PC-9 (cell line): ENCODE measurements around the gene MRPL40. TPM values are rescaled to one million over a fixed set of nuclear protein-coding genes. Genes with fewer than 3 reads are reported as not detected.

ENCODE experiments used
- BruUV-seq: library from RNA; stranded (reverse); fragments of 400-500 nt; replicated peaks from 2 replicates; lab custom pipeline; 2021; lab: Mats Ljungman, UMichigan
- CTCF ChIA-PET: fragments of 300-600 bp; sonication (Branson Sonifier 250); formaldehyde crosslinking; loops from one replicate; lab custom pipeline; 2022; ENCODE audit warnings: antibody characterized with exemption; lab: Charles Lee
- POLR2A ChIA-PET: fragments of 300-600 bp; sonication (Branson Sonifier 250); formaldehyde crosslinking; loops from one replicate; lab custom pipeline; 2022; ENCODE audit warnings: antibody characterized with exemption; ENCODE audit not compliant: unreplicated experiment; lab: Charles Lee
- DNase-seq, 2 experiments: peaks; one replicate each; pipeline versions ENCODE4 v3.0.0 to v3.0.0-alpha.2; 2015 to 2022; ENCODE audit warnings: mixed read lengths in 1 of 2
- H2AFZ ChIP-seq: fragments of 200-600 bp; sonication (generic); 2 replicates; pipeline ENCODE4 v1.8.1; 2017; ENCODE audit warnings: antibody characterized with exemption
- H3F3A ChIP-seq: fragments of 200-600 bp; sonication (generic); 2 replicates; pipeline ENCODE4 v1.8.1; 2017; ENCODE audit warnings: antibody characterized with exemption, mild to moderate bottlenecking, low read depth; ENCODE audit not compliant: insufficient read depth
- H3K27ac ChIP-seq: fragments of 200-600 bp; sonication (generic); 2 replicates; pipeline ENCODE4 v1.6.1; 2016; ENCODE audit warnings: mixed run types
- H3K27me3 ChIP-seq: fragments of 200-600 bp; sonication (generic); 2 replicates; pipeline ENCODE4 v1.6.1; 2016; ENCODE audit warnings: low read depth, mixed run types; ENCODE audit not compliant: insufficient read depth
- H3K36me3 ChIP-seq: fragments of 200-600 bp; sonication (generic); 2 replicates; pipeline ENCODE4 v1.6.1; 2016; ENCODE audit warnings: low read depth, mixed run types
- H3K4me1 ChIP-seq: fragments of 200-600 bp; sonication (generic); replicated peaks from 2 replicates; pipeline ENCODE4 v1.6.1; 2016; ENCODE audit warnings: mixed run types; ENCODE audit not compliant: insufficient read depth
- H3K4me2 ChIP-seq: fragments of 200-600 bp; sonication (generic); 2 replicates; pipeline ENCODE4 v1.6.1; 2017; ENCODE audit warnings: mixed run types
- H3K4me3 ChIP-seq: fragments of 200-600 bp; sonication (generic); 2 replicates; pipeline ENCODE4 v1.6.1; 2016; ENCODE audit warnings: mixed run types
- H3K79me2 ChIP-seq: fragments of 200-600 bp; sonication (generic); 2 replicates; pipeline ENCODE4 v1.6.1; 2017; ENCODE audit warnings: low read depth, mixed run types
- H3K9me2 ChIP-seq: fragments of 200-600 bp; sonication (generic); 2 replicates; pipeline ENCODE4 v1.8.1; 2017; ENCODE audit warnings: mild to moderate bottlenecking; ENCODE audit not compliant: insufficient read depth
- H3K9me3 ChIP-seq: fragments of 200-600 bp; sonication (generic); 2 replicates; pipeline ENCODE4 v1.8.1; 2016; ENCODE audit warnings: low read depth; ENCODE audit not compliant: insufficient read depth
- H4K20me1 ChIP-seq: fragments of 200-600 bp; sonication (generic); 2 replicates; pipeline ENCODE4 v1.8.1; 2017; ENCODE audit not compliant: insufficient read depth
- EZH2 ChIP-seq: fragments of 200-600 bp; sonication (generic); IDR thresholded peaks from 2 replicates; pipeline ENCODE4 v1.8.0; 2017; ENCODE audit warnings: antibody characterized with exemption, low read depth
- intact Hi-C: fragments of 100-400 bp; cut with micrococcal nuclease; formaldehyde crosslinking; loops from one replicate; pipeline ENCODE4 v1.10.0; 2022; ENCODE audit not compliant: unreplicated experiment
- total RNA-seq: library from RNA; stranded (reverse); gene quantifications from 2 replicates; pipeline ENCODE4 v1.2.3, GENCODE V29; 2021
- TF ChIP-seq, protein P1 (sequence below): fragments of 200-600 bp; sonication (generic); conservative IDR thresholded peaks from 2 replicates; pipeline ENCODE4 v1.6.1; 2017; ENCODE audit warnings: mixed run types, antibody characterized with exemption, mild to moderate bottlenecking, moderate library complexity

Gene MRPL40
- total RNA-seq, 1 experiment from 2014 or later, result 25.1 TPM

DNA sequence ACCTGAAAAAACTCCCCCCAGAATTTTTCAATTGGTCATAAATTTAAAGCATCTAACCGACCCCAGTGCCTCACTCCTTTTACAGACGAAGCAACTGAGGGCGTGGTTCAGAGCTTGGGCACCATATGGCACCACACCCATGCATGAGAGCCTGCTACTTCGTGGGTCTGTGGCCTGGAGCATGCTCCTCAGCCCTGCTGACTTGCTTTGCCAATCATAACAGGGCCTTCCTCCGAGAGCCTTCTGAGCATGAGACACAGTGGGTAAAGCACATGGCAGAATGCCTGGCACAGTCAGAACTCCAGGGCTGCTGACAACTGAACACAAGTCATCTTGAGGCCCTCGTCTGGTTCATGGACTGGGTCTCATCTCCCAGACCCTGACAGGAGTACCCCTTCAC is 34.1 kb upstream of the MRPL40 start:
- H3K4me1 ChIP-seq, result no peaks in the 10 kb centered on the region
- no peaks in the 10 kb centered on the region for H3K9me2 ChIP-seq
- H2AFZ ChIP-seq, result no peak overlapping the region
- no peaks in the 10 kb centered on the region; the same call in 1 of the 2 replicates for H3K36me3 ChIP-seq
- intact Hi-C loops, result loop anchor here (5.0 kb wide), 1 partner anchor 221 kb away; the partner anchor contains the start of gene SLC25A1
- no peaks in the 10 kb centered on the region for H3F3A ChIP-seq
- H3K9me3 ChIP-seq, result no peaks in the 10 kb centered on the region
- H4K20me1 ChIP-seq, result no peaks in the 10 kb centered on the region
- H3K4me2 ChIP-seq, result no peak overlapping the region
- DNase-seq, result no peak
- POLR2A ChIA-PET, result no interaction called here
- TF ChIP-seq EZH2, result no peak
- TF ChIP-seq, protein P1, sequence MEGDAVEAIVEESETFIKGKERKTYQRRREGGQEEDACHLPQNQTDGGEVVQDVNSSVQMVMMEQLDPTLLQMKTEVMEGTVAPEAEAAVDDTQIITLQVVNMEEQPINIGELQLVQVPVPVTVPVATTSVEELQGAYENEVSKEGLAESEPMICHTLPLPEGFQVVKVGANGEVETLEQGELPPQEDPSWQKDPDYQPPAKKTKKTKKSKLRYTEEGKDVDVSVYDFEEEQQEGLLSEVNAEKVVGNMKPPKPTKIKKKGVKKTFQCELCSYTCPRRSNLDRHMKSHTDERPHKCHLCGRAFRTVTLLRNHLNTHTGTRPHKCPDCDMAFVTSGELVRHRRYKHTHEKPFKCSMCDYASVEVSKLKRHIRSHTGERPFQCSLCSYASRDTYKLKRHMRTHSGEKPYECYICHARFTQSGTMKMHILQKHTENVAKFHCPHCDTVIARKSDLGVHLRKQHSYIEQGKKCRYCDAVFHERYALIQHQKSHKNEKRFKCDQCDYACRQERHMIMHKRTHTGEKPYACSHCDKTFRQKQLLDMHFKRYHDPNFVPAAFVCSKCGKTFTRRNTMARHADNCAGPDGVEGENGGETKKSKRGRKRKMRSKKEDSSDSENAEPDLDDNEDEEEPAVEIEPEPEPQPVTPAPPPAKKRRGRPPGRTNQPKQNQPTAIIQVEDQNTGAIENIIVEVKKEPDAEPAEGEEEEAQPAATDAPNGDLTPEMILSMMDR, result no peak
- CTCF ChIA-PET, result no interaction called here
- no peaks in the 10 kb centered on the region for H3K79me2 ChIP-seq
- BruUV-seq, result no TSS peak
- no peak overlapping the region for H3K4me3 ChIP-seq
- H3K27ac ChIP-seq, result no peak overlapping the region
- H3K27me3 ChIP-seq, result no peaks in the 10 kb centered on the region

DNA sequence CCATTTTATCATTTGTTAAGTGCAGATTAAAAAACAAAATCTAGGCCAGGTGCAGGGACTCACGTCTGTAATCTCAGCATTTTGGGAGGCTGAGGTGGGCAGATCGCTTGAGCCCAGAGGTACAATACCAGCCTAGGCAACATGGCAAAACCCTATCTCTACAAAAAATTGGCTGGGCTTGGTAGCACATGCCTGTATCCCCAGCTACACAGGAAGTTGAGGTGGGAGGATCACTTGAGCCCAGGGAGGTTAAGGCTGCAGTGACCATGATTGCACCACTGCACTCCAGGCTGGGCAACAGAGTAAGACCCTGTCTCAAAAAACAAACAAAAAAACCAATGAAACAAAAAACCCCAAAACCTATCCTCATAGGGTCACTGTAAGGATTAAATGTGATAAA is 33.7 kb upstream of the MRPL40 start:
- no peaks in the 10 kb centered on the region for H3F3A ChIP-seq
- no peaks in the 10 kb centered on the region; the same call in 1 of the 2 replicates for H3K36me3 ChIP-seq
- H3K4me1 ChIP-seq, result no peaks in the 10 kb centered on the region
- H2AFZ ChIP-seq, result no peak overlapping the region
- H3K9me2 ChIP-seq, result no peaks in the 10 kb centered on the region
- no peaks in the 10 kb centered on the region for H3K9me3 ChIP-seq
- no peaks in the 10 kb centered on the region for H4K20me1 ChIP-seq
- no peak overlapping the region for H3K27ac ChIP-seq
- BruUV-seq, result no TSS peak
- no peak for TF ChIP-seq EZH2
- TF ChIP-seq, protein P1, result no peak
- H3K79me2 ChIP-seq, result no peaks in the 10 kb centered on the region
- H3K27me3 ChIP-seq, result no peaks in the 10 kb centered on the region
- DNase-seq, result no peak
- ChIA-PET CTCF (no interaction called here), POLR2A (no interaction called here)
- H3K4me2 ChIP-seq, result no peak overlapping the region
- no peak overlapping the region for H3K4me3 ChIP-seq
- intact Hi-C loops, result loop anchor here (5.0 kb wide), 1 partner anchor 221 kb away; the partner anchor contains the start of gene SLC25A1

DNA sequence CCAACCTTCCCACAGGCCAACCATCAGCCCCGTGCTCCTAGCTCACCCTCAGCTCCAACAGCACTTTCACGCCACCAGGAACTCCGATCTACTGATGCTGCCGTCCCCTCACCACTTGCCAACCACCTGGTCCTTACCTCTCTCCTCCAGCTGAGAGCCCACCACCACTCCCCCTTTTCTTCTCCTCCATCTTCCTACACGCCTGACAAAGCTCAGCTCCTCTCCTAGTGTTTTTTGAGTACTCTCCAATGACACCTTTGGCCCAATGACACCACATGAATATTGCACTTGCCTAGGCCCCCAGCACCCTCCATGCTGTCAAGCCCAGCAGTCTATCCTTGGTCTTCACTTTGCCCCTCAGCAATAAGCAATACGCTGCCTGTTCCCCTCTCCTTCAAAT is 31.5 kb upstream of the MRPL40 start:
- no peak overlapping the region for H3K27ac ChIP-seq
- H3K9me3 ChIP-seq, result no peaks in the 10 kb centered on the region
- H3K4me3 ChIP-seq, result no peak overlapping the region
- no peak overlapping the region for H3K4me2 ChIP-seq
- CTCF ChIA-PET, result no interaction called here
- no peaks in the 10 kb centered on the region for H4K20me1 ChIP-seq
- no peaks in the 10 kb centered on the region for H3K79me2 ChIP-seq
- DNase-seq, result no peak
- no peaks in the 10 kb centered on the region for H3K9me2 ChIP-seq
- no peaks in the 10 kb centered on the region for H3F3A ChIP-seq
- no peaks in the 10 kb centered on the region; the same call in 1 of the 2 replicates for H3K36me3 ChIP-seq
- POLR2A ChIA-PET, result no interaction called here
- no peak for TF ChIP-seq EZH2
- TF ChIP-seq, protein P1, result no peak
- no peaks in the 10 kb centered on the region for H3K4me1 ChIP-seq
- BruUV-seq, result no TSS peak
- intact Hi-C loops, result loop anchor here (10.0 kb wide), 1 partner anchor 56 kb away; no protein-coding TSS in a partner anchor
- no peak overlapping the region for H2AFZ ChIP-seq
- H3K27me3 ChIP-seq, result no peaks in the 10 kb centered on the region
